Stimulated activated memory B cell treated with anti-CD40 and anti-IgM and Interleukin-4, amounts not matched to agents 10 μg/mL and 1 μg/mL and 100 μg/mL, for 72 hours (primary cell): ENCODE measurements around the gene OR5A1.
"Not testable (repeated sequence)": the region's sequence is repeated elsewhere in the genome, so short reads cannot be mapped to it uniquely, and the experiment has no call there.

ENCODE experiments used
- ATAC-seq: fragments of 150-1000 bp; cut with Tn5 transposase; 2 replicates; pipeline ENCODE4 v1.10.0; 2021
- H3K27ac Mint-ChIP-seq: one replicate; pipeline ENCODE4 v1.8.0; 2022; ENCODE audit warnings: mild to moderate bottlenecking, mixed read lengths
- H3K27me3 Mint-ChIP-seq: one replicate; pipeline ENCODE4 v1.8.0; 2022; ENCODE audit warnings: mixed read lengths
- H3K36me3 Mint-ChIP-seq: one replicate; pipeline ENCODE4 v1.8.0; 2022; ENCODE audit warnings: mixed read lengths
- H3K4me1 Mint-ChIP-seq: one replicate; pipeline ENCODE4 v1.8.0; 2022; ENCODE audit warnings: mixed read lengths
- H3K4me3 Mint-ChIP-seq: one replicate; pipeline ENCODE4 v1.8.0; 2022; ENCODE audit warnings: mild to moderate bottlenecking, moderate library complexity, mixed read lengths
- H3K9me3 Mint-ChIP-seq: one replicate; pipeline ENCODE4 v1.8.0; 2022; ENCODE audit warnings: mixed read lengths

The OR5A1 gene

DNA sequence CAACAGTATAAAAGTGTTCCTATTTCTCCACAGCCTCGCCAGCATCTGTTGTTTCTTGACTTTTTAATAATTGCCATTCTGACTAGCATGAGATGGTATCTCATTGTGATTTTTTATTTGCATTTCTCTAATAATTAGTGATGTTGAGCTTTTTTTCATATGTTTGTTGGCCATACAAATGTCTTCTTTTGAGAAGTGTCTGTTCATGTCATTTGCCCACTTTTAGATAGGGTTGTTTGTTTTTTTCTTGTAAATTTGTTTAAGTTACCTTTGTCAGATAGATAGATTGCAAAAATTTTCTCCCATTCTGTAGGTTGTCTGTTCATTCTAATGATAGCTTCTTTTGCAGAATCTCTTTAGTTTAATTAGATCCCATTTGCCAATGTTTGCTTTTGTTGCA is 9.4 kb downstream of the OR5A1 start:
- Mint-ChIP-seq H3K27me3 (peaks cover 11% of the 10 kb centered on the region), H3K9me3 (peaks cover 11% of the 10 kb centered on the region)
- H3K36me3 Mint-ChIP-seq, H3K4me1 Mint-ChIP-seq, H3K27ac Mint-ChIP-seq, H3K4me3 Mint-ChIP-seq, ATAC-seq: not testable (repeated sequence)

DNA sequence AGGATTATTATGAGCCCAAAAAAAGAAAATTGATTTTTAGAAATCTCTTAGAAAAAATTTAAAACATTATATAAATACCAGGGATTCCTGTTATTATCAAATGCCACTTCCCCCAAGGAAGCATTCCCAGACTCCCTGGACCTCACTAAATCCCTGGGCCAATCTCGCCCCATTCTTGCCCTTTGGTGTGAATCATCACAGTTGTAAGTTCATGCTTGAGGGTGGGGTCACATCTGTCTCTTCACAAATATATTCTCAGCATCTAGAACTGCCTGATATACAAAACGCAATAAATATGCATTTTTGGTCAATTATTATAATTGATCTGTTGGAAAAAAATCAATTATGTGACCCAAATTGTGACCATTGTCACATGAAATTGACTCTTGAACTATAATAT is 12.2 kb downstream of the OR5A1 start:
- ATAC-seq, result no peak
- H3K36me3 Mint-ChIP-seq, result peaks cover 7% of the 10 kb centered on the region
- H3K27me3 Mint-ChIP-seq, result peaks cover 15% of the 10 kb centered on the region
- H3K27ac Mint-ChIP-seq, result no peak overlapping the region
- no peaks in the 10 kb centered on the region for H3K4me1 Mint-ChIP-seq
- peaks cover 11% of the 10 kb centered on the region for H3K9me3 Mint-ChIP-seq
- H3K4me3 Mint-ChIP-seq, result no peak overlapping the region

- Mint-ChIP-seq H3K4me1 (no peaks in the 10 kb centered on the region), H3K36me3 (no peaks in the 10 kb centered on the region), H3K27me3 (peaks cover 46% of the 10 kb centered on the region), H3K9me3 (no peaks in the 10 kb centered on the region), H3K4me3 (no peak within 1 kb of the TSS), H3K27ac (no peak within 1 kb of the TSS)
- ATAC-seq, result no peak
Observed at GRCh38 chr11:59456661-59457060, 20.4 kb downstream of the OR5A1 start, which contains the start of gene OR4D6. OR4D6 (plus strand) TSS chr11:59456961; CDS start chr11:59456961, 0 bp downstream.

DNA sequence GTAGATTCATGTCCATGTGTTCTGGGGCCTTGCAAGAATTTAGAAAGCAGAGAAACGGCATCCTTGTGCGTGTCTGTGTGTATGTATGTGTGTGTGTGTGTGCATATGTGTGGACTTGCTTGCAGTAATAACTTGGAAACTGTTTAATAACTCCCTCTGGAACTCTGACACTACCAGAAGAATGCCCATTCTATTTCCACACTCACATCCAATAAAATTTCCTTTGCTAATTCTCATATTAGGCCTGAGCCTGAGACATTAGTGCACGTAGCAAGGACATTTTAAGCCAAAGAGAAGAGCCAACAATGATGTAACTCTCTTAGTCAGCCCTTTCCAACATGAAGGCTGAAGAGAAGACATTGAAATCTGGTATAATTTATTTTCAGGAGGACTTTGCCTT is 23.6 kb downstream of the OR5A1 start:
- H3K27ac Mint-ChIP-seq, result no peak overlapping the region
- H3K36me3 Mint-ChIP-seq, result no peaks in the 10 kb centered on the region
- H3K4me1 Mint-ChIP-seq, result no peaks in the 10 kb centered on the region
- ATAC-seq, result no peak
- H3K27me3 Mint-ChIP-seq, result peaks cover 67% of the 10 kb centered on the region
- H3K4me3 Mint-ChIP-seq, result no peak overlapping the region
- H3K9me3 Mint-ChIP-seq, result no peaks in the 10 kb centered on the region

- Mint-ChIP-seq H3K4me1 (no peaks in the 10 kb centered on the region), H3K9me3 (no peaks in the 10 kb centered on the region), H3K36me3 (no peaks in the 10 kb centered on the region), H3K4me3 (no peak overlapping the region), H3K27ac (no peak overlapping the region), H3K27me3 (peaks cover 56% of the 10 kb centered on the region)
- no peak for ATAC-seq
Observed at GRCh38 chr11:59463190-59463641, 26.9 kb downstream of the OR5A1 start.

GRCh38 chr11:59473015-59473414 is 36.7 kb downstream of the OR5A1 start, which contains the start of gene OR4D10:
OR4D10 (plus strand) TSS chr11:59473315; CDS start chr11:59477430, 4,115 bp downstream.
- peaks cover 12% of the 10 kb centered on the region for H3K4me1 Mint-ChIP-seq

DNA sequence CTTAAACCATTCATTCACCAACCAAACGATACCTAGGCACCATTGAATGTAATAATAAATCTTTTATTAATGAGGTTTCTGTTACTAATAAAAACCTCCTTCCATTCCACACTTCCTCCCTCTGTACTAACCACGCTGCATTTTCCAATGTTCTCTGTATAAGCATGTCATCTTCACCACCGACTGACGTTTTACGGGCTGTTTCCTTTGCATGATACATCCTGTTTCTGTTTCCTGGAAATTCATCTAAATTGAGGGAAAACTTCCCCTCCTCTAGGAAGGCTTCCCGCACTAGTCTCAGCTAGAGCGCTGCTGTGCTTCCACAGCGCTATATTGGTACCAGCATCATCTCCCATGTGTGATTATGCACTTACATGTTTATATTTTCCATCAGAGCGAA is 38.9 kb downstream of the OR5A1 start:
- ATAC-seq, result no peak
- Mint-ChIP-seq H3K27ac (no peak overlapping the region), H3K9me3 (no peaks in the 10 kb centered on the region), H3K4me1 (peaks cover 12% of the 10 kb centered on the region), H3K27me3 (no peaks in the 10 kb centered on the region), H3K36me3 (no peaks in the 10 kb centered on the region), H3K4me3 (no peak overlapping the region)

More at GRCh38 chr11:59473015-59473414, 36.7 kb downstream of the OR5A1 start, which contains the start of gene OR4D10:
- peaks cover 16% of the 10 kb centered on the region for H3K27me3 Mint-ChIP-seq
- no peaks in the 10 kb centered on the region for H3K36me3 Mint-ChIP-seq
- no peak within 1 kb of the TSS for H3K27ac Mint-ChIP-seq
- H3K4me3 Mint-ChIP-seq, result no peak within 1 kb of the TSS
- no peaks in the 10 kb centered on the region for H3K9me3 Mint-ChIP-seq
- no peak for ATAC-seq

GRCh38 chr11:59479906-59480305 is 43.6 kb downstream of the OR5A1 start:
- Mint-ChIP-seq H3K9me3 (no peaks in the 10 kb centered on the region), H3K27me3 (no peaks in the 10 kb centered on the region), H3K4me1 (peaks cover 12% of the 10 kb centered on the region), H3K27ac (no peak overlapping the region), H3K4me3 (no peak overlapping the region), H3K36me3 (no peaks in the 10 kb centered on the region)
- no peak for ATAC-seq

DNA sequence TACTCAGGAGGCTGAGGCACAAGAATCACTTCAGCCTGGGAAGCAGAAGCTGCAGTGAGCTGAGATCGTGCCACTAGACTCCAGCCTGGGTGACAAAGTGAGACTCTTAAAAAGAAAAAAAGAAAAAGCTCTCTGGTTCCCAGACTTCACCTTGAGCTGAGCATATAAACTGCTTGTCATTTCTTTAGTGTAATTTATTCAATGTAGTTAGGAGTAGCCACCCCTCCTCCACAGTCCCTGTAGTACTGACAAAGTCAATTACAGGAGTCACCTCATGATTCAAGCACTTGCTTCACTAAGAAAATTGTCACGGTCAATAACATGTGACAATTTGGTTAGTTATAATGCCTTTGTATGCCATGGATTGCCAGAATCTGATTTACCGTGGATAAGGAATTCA is 44.1 kb downstream of the OR5A1 start:
- Mint-ChIP-seq H3K27ac (no peak overlapping the region), H3K4me3 (no peak overlapping the region)

More for the DNA sequence above, 44.1 kb downstream of the OR5A1 start:
- H3K36me3 Mint-ChIP-seq, result no peaks in the 10 kb centered on the region
- H3K9me3 Mint-ChIP-seq, result no peaks in the 10 kb centered on the region
- no peaks in the 10 kb centered on the region for H3K27me3 Mint-ChIP-seq
- peaks cover 12% of the 10 kb centered on the region for H3K4me1 Mint-ChIP-seq
- no peak for ATAC-seq
